Stomach smooth muscle (tissue), 2 donors: Measurements from ENCODE around the gene RASAL1.

ENCODE experiments used
- H3K27ac ChIP-seq: one replicate; pipeline ENCODE4 v1.7.0; 2013; ENCODE audit warnings: mild to moderate bottlenecking, low read length, inconsistent platforms
- H3K27me3 ChIP-seq, 2 donors: one replicate each; pipeline ENCODE4 v1.7.0; 2013; ENCODE audit warnings: low read length in 2 of 2; ENCODE audit not compliant: insufficient read depth in 2 of 2, control insufficient read depth in 1 of 2
- H3K36me3 ChIP-seq, 2 donors: one replicate each; pipeline ENCODE4 v1.7.0; 2013; ENCODE audit warnings: low read length in 2 of 2; ENCODE audit not compliant: control insufficient read depth in 2 of 2, insufficient read depth in 2 of 2
- H3K4me1 ChIP-seq: one replicate; pipeline ENCODE4 v1.7.0; 2013; ENCODE audit warnings: low read length; ENCODE audit not compliant: control insufficient read depth, insufficient read depth
- H3K4me3 ChIP-seq, 2 donors: one replicate each; pipeline ENCODE4 v1.7.0; 2013; ENCODE audit warnings: low read length in 2 of 2
- H3K9ac ChIP-seq, 2 donors: one replicate each; pipeline ENCODE4 v1.7.0; 2013; ENCODE audit warnings: low read length in 2 of 2, mild to moderate bottlenecking in 1 of 2
- H3K9me3 ChIP-seq, 2 donors: one replicate each; pipeline ENCODE4 v1.7.0; 2013; ENCODE audit warnings: low read length in 2 of 2; ENCODE audit not compliant: control insufficient read depth in 2 of 2
- donor health status: healthy.
- donor health status: Pancreatic carcinoma.

The RASAL1 gene

DNA sequence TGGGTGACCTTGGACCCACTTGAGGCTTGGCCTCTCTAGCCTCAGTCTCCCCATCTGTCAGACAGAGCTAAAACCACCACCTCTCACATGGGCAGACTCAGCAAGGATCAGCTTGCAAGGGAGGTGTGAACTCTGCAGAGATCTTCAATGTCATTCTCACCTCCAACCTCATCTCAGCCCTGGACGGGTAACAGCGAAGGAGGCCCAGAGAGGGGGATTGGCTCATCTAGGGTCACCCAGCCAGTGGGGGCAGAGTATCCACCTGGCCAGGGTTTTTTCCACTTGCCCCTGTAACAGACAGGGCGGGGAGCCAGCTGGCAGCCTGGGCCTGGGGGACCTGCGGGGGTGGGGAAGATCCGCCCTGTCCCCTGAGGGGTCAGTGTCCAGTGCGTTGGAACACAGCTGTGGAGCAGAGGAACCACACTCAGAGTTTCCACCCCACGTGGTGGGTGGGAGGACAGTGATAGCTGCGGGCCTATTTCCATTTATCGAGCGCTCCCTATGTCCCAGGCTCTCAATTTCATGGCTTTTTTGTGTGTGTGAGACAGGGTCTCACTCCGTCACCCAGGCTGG is 51.6 kb downstream of the RASAL1 start:
- H3K36me3 ChIP-seq: no peaks in the 10 kb centered on the region
- no peaks in the 10 kb centered on the region for H3K9me3 ChIP-seq
- peaks cover 10 to 13% of the 10 kb centered on the region in 2 donors for H3K27me3 ChIP-seq
- H3K9ac ChIP-seq: no peak overlapping the region
- H3K4me3 ChIP-seq: no peak overlapping the region
- no peak overlapping the region for H3K27ac ChIP-seq
- no peaks in the 10 kb centered on the region for H3K4me1 ChIP-seq

- no peaks in the 10 kb centered on the region for H3K9me3 ChIP-seq
- peaks cover 8 to 18% of the 10 kb centered on the region in 2 donors for H3K27me3 ChIP-seq
- no peak overlapping the region for H3K9ac ChIP-seq
- no peak overlapping the region for H3K4me3 ChIP-seq
- no peaks in the 10 kb centered on the region for H3K4me1 ChIP-seq
- H3K36me3 ChIP-seq: no peaks in the 10 kb centered on the region
- H3K27ac ChIP-seq: no peak overlapping the region
Observed at GRCh38 chr12:113082486-113083148, 52.9 kb downstream of the RASAL1 start.

- H3K27me3 ChIP-seq: peaks cover under 1 to 11% of the 10 kb centered on the region in 2 donors
- H3K4me3 ChIP-seq: no peak overlapping the region
- no peaks in the 10 kb centered on the region for H3K4me1 ChIP-seq
- no peaks in the 10 kb centered on the region for H3K9me3 ChIP-seq
- no peaks in the 10 kb centered on the region for H3K36me3 ChIP-seq
- no peak overlapping the region for H3K27ac ChIP-seq
- H3K9ac ChIP-seq: no peak overlapping the region
Observed at GRCh38 chr12:113081873-113082272, 53.7 kb downstream of the RASAL1 start.

DNA sequence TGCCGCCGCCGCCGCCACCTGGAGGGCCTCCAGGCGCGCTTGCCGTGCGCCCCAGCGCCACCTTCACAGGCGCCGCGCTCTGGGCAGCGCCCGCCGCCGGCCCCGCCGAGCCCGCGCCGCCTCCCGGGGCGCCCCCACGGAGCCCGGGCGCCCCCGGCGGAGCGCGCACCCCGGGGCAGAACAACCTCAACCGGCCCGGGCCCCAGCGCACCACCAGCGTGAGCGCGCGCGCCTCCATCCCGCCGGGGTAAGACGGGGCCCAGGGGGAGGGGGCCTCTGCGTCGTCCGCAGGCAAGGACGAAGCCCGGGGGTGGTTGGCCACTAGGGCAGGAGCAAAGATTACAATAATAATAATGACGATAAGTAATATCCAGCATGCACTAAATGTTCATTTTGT is 57.7 kb downstream of the RASAL1 start:
- Histone ChIP-seq H3K27me3 (peaks cover 0 to 9% of the 10 kb centered on the region in 2 donors), H3K4me1 (no peaks in the 10 kb centered on the region), H3K9me3 (no peaks in the 10 kb centered on the region), H3K36me3 (no peaks in the 10 kb centered on the region), H3K27ac (no peak overlapping the region), H3K4me3 (no peak overlapping the region), H3K9ac (no peak overlapping the region)

DNA sequence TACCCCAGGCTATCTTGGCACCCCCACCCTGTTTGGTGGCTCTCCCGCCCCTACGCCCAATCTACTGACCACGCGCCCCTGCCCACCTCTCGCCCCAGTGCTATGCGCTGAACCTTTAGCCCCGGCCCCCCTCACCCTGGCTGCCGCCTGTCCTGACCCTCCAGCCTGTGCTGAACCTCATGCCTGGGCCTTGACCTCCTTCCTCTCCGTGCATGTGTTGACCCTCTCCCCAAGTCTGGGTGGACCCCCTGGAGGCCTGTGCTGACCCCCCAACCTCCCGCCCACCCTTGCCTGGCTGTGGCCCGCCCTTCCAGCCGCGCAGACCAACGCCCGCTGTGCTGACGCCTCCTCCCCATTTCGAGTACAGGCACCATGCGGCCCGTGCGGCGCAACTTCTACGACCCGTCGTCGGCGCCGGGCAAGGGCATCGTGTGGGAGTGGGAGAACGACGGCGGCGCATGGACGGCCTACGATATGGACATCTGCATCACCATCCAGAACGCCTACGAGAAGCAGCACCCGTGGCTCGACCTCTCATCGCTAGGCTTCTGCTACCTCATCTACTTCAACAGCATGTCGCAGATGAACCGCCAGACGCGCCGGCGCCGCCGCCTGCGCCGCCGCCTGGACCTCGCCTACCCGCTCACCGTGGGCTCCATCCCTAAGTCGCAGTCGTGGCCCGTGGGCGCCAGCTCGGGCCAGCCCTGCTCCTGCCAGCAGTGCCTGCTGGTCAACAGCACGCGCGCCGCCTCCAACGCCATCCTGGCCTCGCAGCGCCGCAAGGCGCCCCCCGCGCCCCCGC is 58.3 kb downstream of the RASAL1 start:
- H3K9ac ChIP-seq: no peak overlapping the region
- H3K9me3 ChIP-seq: no peaks in the 10 kb centered on the region
- H3K27ac ChIP-seq: no peak overlapping the region
- no peaks in the 10 kb centered on the region for H3K4me1 ChIP-seq
- no peaks in the 10 kb centered on the region for H3K36me3 ChIP-seq
- no peak overlapping the region for H3K4me3 ChIP-seq
- peaks cover 0 to 9% of the 10 kb centered on the region in 2 donors for H3K27me3 ChIP-seq

- Histone ChIP-seq H3K36me3 (no peaks in the 10 kb centered on the region), H3K4me1 (peaks cover 2% of the 10 kb centered on the region), H3K4me3 (no peak overlapping the region), H3K9ac (no peak overlapping the region), H3K9me3 (no peaks in the 10 kb centered on the region), H3K27ac (no peak overlapping the region), H3K27me3 (peaks cover 0 to 9% of the 10 kb centered on the region in 2 donors)
Observed at GRCh38 chr12:113075137-113075683, 60.4 kb downstream of the RASAL1 start.

GRCh38 chr12:113073586-113073985 is 62.0 kb downstream of the RASAL1 start:
- no peak overlapping the region for H3K4me3 ChIP-seq
- H3K27ac ChIP-seq: no peak overlapping the region
- H3K9ac ChIP-seq: no peak overlapping the region
- no peaks in the 10 kb centered on the region for H3K9me3 ChIP-seq
- H3K36me3 ChIP-seq: no peaks in the 10 kb centered on the region
- peaks cover 2% of the 10 kb centered on the region for H3K4me1 ChIP-seq
- H3K27me3 ChIP-seq: peaks cover 0 to 10% of the 10 kb centered on the region in 2 donors

GRCh38 chr12:113072136-113072535 is 63.4 kb downstream of the RASAL1 start:
- Histone ChIP-seq H3K27ac (no peak overlapping the region), H3K4me1 (peaks cover 2% of the 10 kb centered on the region), H3K9ac (no peak overlapping the region), H3K4me3 (no peak overlapping the region), H3K9me3 (no peaks in the 10 kb centered on the region), H3K36me3 (no peaks in the 10 kb centered on the region), H3K27me3 (peaks cover 0 to 7% of the 10 kb centered on the region in 2 donors)

- no peak overlapping the region for H3K4me3 ChIP-seq
- no peaks in the 10 kb centered on the region for H3K36me3 ChIP-seq
- no peak overlapping the region for H3K27ac ChIP-seq
- H3K9ac ChIP-seq: no peak overlapping the region
- H3K9me3 ChIP-seq: no peaks in the 10 kb centered on the region
- peaks cover 0 to 7% of the 10 kb centered on the region in 2 donors for H3K27me3 ChIP-seq
- peaks cover 2% of the 10 kb centered on the region for H3K4me1 ChIP-seq
Observed at GRCh38 chr12:113071135-113072112, 64.1 kb downstream of the RASAL1 start.
